Caco-2 (cell line): ENCODE measurements around the gene MAD1L1. TPM values are rescaled to one million over a fixed set of nuclear protein-coding genes. Genes with fewer than 3 reads are reported as not detected.

Source experiments
- BruUV-seq: library from RNA; stranded (reverse); fragments of 400-500 nt; replicated peaks from 2 replicates; lab custom pipeline; 2021; lab: Mats Ljungman, UMichigan
- CTCF ChIA-PET: fragments of 300-600 bp; sonication (Branson Sonifier 250); formaldehyde crosslinking; loops from one replicate; lab custom pipeline; 2022; ENCODE audit warnings: antibody characterized with exemption; lab: Charles Lee
- POLR2A ChIA-PET: fragments of 300-600 bp; sonication (Branson Sonifier 250); formaldehyde crosslinking; loops from one replicate; lab custom pipeline; 2022; ENCODE audit warnings: antibody characterized with exemption; lab: Charles Lee
- DNase-seq, 2 experiments: peaks; one replicate each; pipeline versions ENCODE4 v3.0.0 to v3.0.0-alpha.2; 2020 to 2022
- H3K27me3 ChIP-seq: replicated peaks from 2 replicates; pipeline ENCODE4 v1.6.0; 2011; ENCODE audit warnings: low read length; ENCODE audit not compliant: control insufficient read depth, insufficient read depth
- H3K36me3 ChIP-seq: 2 replicates; pipeline ENCODE4 v1.5.1; 2011; ENCODE audit warnings: low read length; ENCODE audit not compliant: control insufficient read depth, insufficient read depth
- H3K4me1 ChIP-seq: fragments of 250-450 bp; sonication (Bioruptor Pico); 2 replicates; pipeline ENCODE4 v1.5.1; 2020; ENCODE audit warnings: mild to moderate bottlenecking
- H3K4me3 ChIP-seq: 2 replicates; pipeline ENCODE4 v1.5.1; 2011; ENCODE audit warnings: low read depth, mild to moderate bottlenecking, control low read depth, low read length
- H3K9me3 ChIP-seq: fragments of 250-450 bp; sonication (Bioruptor Pico); 2 replicates; pipeline ENCODE4 v1.5.1; 2020; ENCODE audit warnings: mild to moderate bottlenecking, moderate library complexity
- H3K27ac Mint-ChIP-seq: one replicate; pipeline ENCODE4 v1.8.0; 2022; ENCODE audit warnings: mixed read lengths; ENCODE audit not compliant: unreplicated experiment
- H3K27me3 Mint-ChIP-seq: one replicate; pipeline ENCODE4 v1.8.0; 2022; ENCODE audit warnings: mixed read lengths; ENCODE audit not compliant: insufficient read depth, unreplicated experiment
- H3K36me3 Mint-ChIP-seq: one replicate; pipeline ENCODE4 v1.8.0; 2022; ENCODE audit warnings: mild to moderate bottlenecking, mixed read lengths; ENCODE audit not compliant: insufficient read depth, unreplicated experiment
- H3K4me1 Mint-ChIP-seq: one replicate; pipeline ENCODE4 v1.8.0; 2022; ENCODE audit warnings: low read depth, mixed read lengths; ENCODE audit not compliant: unreplicated experiment
- H3K4me3 Mint-ChIP-seq: one replicate; pipeline ENCODE4 v1.8.0; 2022; ENCODE audit warnings: mild to moderate bottlenecking, moderate library complexity, mixed read lengths; ENCODE audit not compliant: unreplicated experiment
- H3K9me3 Mint-ChIP-seq: one replicate; pipeline ENCODE4 v1.8.0; 2022; ENCODE audit warnings: mixed read lengths; ENCODE audit not compliant: unreplicated experiment
- intact Hi-C: fragments of 100-400 bp; cut with micrococcal nuclease; formaldehyde crosslinking; loops from one replicate; pipeline ENCODE4 v1.10.0; 2022; ENCODE audit not compliant: unreplicated experiment
- total RNA-seq: library from RNA; stranded (reverse); gene quantifications from 2 replicates; pipeline ENCODE4 v1.2.3, GENCODE V29; 2022
- TF ChIP-seq, protein P1 (sequence below), 2 experiments: fragments of 200-600 bp in 1 of 2; IDR thresholded peaks; 1 replicate in 1 of 2; 2 replicates in 1 of 2; pipeline versions ENCODE4 v1.5.1 to v1.8.0; 2011 to 2022; ENCODE audit warnings: antibody characterized with exemption in 1 of 2, control low read depth in 1 of 2, inconsistent platforms in 1 of 2, low read depth in 1 of 2, low read length in 1 of 2, mild to moderate bottlenecking in 1 of 2, moderate library complexity in 1 of 2; ENCODE audit not compliant: insufficient read depth in 1 of 2, severe bottlenecking in 1 of 2, unreplicated experiment in 1 of 2

Gene MAD1L1
- total RNA-seq, 1 experiment from 2014 or later, result 58.6 TPM

DNA sequence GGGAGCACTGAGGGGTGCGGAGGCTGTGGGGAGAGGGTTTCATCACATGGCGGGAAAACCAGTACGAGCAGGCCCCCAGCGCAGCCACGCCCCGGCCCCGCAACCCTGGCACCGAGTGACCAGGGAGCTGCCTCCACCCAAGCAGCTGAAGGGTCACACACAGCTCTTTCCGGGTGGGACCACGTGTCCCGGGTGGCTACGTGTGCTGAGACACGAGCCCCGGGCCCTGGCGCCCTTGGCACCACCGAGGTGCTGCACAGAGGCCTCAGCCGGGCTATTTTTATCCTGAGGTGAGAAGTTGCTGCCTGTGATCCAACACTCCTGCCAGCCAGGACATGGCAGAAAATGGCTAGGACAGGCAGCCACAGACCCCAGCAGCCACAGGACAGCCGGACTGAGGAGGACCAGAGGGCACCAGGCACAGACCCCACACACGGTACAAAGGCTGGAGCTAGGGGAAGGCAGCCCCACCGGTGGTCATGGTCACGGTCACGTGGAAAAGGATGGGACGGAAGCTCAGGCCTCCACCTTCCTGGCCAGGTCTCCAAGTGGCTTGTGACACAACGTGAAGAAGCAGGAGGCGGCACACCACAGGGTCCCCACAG lies 223.7 kb downstream of the MAD1L1 start:
- BruUV-seq, result no TSS peak
- no peaks in the 10 kb centered on the region for H3K9me3 ChIP-seq
- no peaks in the 10 kb centered on the region; the same call in 1 of the 2 replicates for H3K36me3 ChIP-seq
- no peak overlapping the region for H3K27ac Mint-ChIP-seq
- peaks cover 18% of the 10 kb centered on the region for H3K36me3 Mint-ChIP-seq
- H3K4me1 ChIP-seq, result no peaks in the 10 kb centered on the region
- intact Hi-C loops, result no loop called here
- TF ChIP-seq, protein P1, sequence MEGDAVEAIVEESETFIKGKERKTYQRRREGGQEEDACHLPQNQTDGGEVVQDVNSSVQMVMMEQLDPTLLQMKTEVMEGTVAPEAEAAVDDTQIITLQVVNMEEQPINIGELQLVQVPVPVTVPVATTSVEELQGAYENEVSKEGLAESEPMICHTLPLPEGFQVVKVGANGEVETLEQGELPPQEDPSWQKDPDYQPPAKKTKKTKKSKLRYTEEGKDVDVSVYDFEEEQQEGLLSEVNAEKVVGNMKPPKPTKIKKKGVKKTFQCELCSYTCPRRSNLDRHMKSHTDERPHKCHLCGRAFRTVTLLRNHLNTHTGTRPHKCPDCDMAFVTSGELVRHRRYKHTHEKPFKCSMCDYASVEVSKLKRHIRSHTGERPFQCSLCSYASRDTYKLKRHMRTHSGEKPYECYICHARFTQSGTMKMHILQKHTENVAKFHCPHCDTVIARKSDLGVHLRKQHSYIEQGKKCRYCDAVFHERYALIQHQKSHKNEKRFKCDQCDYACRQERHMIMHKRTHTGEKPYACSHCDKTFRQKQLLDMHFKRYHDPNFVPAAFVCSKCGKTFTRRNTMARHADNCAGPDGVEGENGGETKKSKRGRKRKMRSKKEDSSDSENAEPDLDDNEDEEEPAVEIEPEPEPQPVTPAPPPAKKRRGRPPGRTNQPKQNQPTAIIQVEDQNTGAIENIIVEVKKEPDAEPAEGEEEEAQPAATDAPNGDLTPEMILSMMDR (IDR thresholded peaks at IDR 0.05; ENCODE audit: insufficient read depth in 1 of 2, low read depth in 1 of 2, low read length in 1 of 2, severe bottlenecking in 1 of 2, unreplicated experiment in 1 of 2), result no peak
- POLR2A ChIA-PET, result no interaction called here
- CTCF ChIA-PET, result no interaction called here
- no peak overlapping the region for H3K4me3 ChIP-seq
- H3K27me3 Mint-ChIP-seq, result no peaks in the 10 kb centered on the region
- H3K4me1 Mint-ChIP-seq, result no peaks in the 10 kb centered on the region
- H3K27me3 ChIP-seq, result no peaks in the 10 kb centered on the region
- no peaks in the 10 kb centered on the region for H3K9me3 Mint-ChIP-seq
- peak in 1 of 2 experiments; percentile 30 for DNase-seq
- H3K4me3 Mint-ChIP-seq, result no peak overlapping the region

DNA sequence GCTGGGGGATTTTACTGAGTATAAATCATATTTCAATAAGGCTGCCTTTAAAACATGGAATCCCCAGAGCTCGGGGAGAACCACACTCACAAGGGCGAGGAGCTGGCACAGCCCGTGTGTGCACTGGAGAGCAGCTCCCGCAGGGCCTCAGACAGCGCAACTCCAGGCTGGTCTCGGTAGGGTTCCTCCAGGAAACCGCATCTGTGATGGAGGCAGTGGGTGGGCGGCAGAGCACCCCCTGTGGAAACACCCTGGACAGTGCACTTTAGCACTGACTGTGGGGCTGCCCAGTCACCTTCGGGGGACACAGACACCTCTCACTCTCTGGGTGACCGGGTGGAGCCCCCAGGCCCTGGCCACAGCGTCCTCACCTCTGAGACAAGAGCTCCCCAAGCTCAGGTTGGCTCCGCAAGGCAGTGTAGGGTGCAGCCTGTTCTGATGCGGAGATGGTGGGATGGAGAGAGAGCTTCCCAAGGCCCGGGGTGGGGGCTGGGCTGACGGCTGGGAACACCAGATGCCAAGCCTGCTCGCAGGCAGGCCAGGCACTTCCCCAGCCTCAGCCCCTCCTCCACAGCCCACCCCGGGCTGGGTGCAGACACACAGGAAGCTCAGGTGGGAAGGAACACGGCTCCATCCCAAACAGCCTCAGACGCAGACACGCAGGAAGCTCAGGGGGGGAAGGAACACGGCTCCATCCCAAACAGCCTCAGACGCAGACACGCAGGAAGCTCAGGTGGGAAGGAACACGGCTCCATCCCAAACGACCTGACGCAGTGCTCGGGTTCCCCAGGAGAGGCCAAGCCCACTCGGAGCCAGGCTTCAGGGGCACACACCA lies 224.4 kb downstream of the MAD1L1 start:
- Mint-ChIP-seq H3K9me3 (no peaks in the 10 kb centered on the region), H3K4me1 (no peaks in the 10 kb centered on the region), H3K4me3 (no peak overlapping the region), H3K27ac (no peak overlapping the region), H3K36me3 (peaks cover 18% of the 10 kb centered on the region), H3K27me3 (no peaks in the 10 kb centered on the region)
- peak in 1 of 2 experiments; percentile 29 for DNase-seq
- ChIA-PET CTCF (no interaction called here), POLR2A (no interaction called here)
- no peaks in the 10 kb centered on the region for H3K9me3 ChIP-seq
- H3K36me3 ChIP-seq, result no peaks in the 10 kb centered on the region
- H3K27me3 ChIP-seq, result no peaks in the 10 kb centered on the region
- TF ChIP-seq, protein P1 (IDR thresholded peaks at IDR 0.05; ENCODE audit: insufficient read depth in 1 of 2, low read depth in 1 of 2, low read length in 1 of 2, severe bottlenecking in 1 of 2, unreplicated experiment in 1 of 2), result no peak
- no TSS peak for BruUV-seq
- intact Hi-C loops, result no loop called here
- H3K4me3 ChIP-seq, result no peak overlapping the region
- H3K4me1 ChIP-seq, result no peaks in the 10 kb centered on the region

DNA sequence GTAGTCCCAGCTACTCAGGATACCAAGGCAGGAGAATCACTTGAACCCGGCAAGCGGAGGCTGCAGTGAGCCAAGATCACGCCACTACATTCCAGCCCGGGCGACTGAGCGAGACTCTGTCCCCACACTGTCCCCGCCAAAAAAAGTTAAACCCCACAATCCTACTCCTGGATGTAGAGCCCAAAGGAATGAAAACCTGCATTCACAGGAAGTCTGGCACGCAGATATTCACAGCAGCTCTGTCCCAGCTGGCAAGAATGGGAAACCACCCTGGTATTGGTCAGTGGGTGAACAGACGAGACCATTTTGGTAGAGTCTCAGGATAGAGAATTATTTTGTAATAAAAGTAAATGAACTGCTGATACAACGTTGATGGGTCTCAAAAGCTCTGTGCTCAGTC lies 225.2 kb downstream of the MAD1L1 start:
- no TSS peak for BruUV-seq
- H3K4me1 Mint-ChIP-seq, result no peaks in the 10 kb centered on the region
- Histone ChIP-seq H3K36me3 (no peaks in the 10 kb centered on the region), H3K9me3 (no peaks in the 10 kb centered on the region), H3K27me3 (no peaks in the 10 kb centered on the region), H3K4me3 (no peak overlapping the region), H3K4me1 (no peaks in the 10 kb centered on the region)
- H3K9me3 Mint-ChIP-seq, result no peaks in the 10 kb centered on the region
- peak in 1 of 2 experiments; percentile 8 for DNase-seq
- intact Hi-C loops, result no loop called here
- ChIA-PET POLR2A (no interaction called here), CTCF (no interaction called here)
- no peaks in the 10 kb centered on the region for H3K27me3 Mint-ChIP-seq
- no peak overlapping the region for H3K4me3 Mint-ChIP-seq
- H3K36me3 Mint-ChIP-seq, result peaks cover 24% of the 10 kb centered on the region
- TF ChIP-seq, protein P1 (IDR thresholded peaks at IDR 0.05; ENCODE audit: insufficient read depth in 1 of 2, low read depth in 1 of 2, low read length in 1 of 2, severe bottlenecking in 1 of 2, unreplicated experiment in 1 of 2), result no peak
- H3K27ac Mint-ChIP-seq, result no peak overlapping the region
